GM04504 (cell line): ENCODE data around the gene NCEH1.
"Not testable (repeated sequence)": the region's sequence is repeated elsewhere in the genome, so short reads cannot be mapped to it uniquely, and the experiment has no call there.

Source experiments
- DNase-seq: peaks from one replicate; pipeline ENCODE4 v3.0.0-alpha.2; 2012; ENCODE audit warnings: low read depth

The NCEH1 gene

DNA sequence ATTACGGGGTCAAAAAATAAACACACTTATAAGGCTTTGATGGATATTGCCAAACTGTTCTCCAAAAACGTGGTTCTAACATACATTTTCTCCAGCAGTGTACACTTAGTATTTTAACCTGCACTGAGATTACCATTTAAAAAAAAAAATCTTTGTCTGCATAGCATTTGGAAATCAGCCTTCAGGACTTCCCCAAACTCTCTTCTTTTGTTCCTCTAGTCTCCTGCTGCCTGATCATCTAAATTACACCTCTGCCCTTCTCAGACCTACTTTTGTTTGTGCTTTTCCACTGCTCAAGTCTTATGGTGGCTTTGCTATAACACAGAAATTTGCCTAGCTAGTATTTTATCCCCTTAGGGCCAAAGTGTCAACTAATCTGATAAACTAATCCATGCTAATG lies 3.8 kb downstream of the NCEH1 start:
- no peak for DNase-seq

GRCh38 chr3:172705170-172705569 lies 5.7 kb downstream of the NCEH1 start:
- no peak for DNase-seq

DNA sequence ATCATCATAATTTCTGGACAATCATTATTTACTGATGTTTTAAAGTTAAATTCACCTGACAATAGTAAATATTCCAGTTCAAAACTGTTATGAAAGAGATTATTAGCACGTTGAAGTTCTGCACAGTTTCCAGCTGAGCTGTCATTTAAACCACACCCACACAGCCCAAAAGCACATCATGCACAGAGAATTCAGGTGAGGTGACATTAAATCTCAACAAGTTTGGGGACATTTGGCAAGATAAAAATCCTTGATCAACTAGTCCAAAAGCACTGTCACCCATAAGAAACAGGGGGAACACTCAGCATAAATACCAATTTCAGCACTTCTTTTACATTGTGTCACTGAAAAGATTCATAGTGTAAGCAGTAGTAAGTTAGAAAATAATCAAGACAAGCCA lies 6.9 kb downstream of the NCEH1 start:
- no peak for DNase-seq

DNA sequence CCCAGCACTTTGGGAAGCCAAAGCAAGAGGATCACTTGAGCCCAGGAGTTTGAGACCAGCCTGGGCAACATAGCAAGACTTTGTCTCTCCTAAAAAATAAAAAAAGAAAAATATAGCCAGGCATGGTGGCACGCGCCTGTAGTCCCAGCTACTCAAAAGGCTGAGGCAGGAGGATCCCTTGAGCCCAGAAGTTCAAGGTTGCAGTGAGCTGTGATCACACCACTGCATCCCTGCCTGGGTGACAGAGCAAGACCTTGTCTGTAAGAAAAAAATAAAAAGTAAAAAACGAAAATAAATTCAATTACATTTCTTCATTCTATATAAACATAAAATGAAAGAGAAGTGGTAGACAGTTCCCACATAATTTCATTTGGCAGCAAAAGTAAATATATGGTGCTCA lies 8.1 kb downstream of the NCEH1 start:
- DNase-seq: not testable (repeated sequence)

DNA sequence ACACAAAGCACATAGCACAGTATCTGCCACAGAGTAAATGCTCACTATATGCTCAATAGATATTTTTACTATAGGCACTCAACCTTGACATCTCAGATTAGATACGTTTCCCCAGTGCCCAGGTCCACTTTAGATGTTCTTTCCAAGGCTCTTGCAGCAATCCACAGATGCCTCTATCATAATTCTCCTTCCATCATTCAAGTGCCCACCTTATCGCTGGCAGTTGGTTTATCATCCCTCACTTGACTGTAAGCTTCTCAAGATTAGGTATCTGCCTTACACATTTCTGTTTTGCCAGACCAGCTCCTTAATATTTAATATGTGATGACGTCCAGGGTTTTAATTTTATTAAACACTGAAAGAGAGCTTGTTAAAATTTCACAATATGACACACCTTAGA lies 8.6 kb downstream of the NCEH1 start:
- no peak for DNase-seq

GRCh38 chr3:172701751-172702150 lies 9.1 kb downstream of the NCEH1 start:
- no peak for DNase-seq

DNA sequence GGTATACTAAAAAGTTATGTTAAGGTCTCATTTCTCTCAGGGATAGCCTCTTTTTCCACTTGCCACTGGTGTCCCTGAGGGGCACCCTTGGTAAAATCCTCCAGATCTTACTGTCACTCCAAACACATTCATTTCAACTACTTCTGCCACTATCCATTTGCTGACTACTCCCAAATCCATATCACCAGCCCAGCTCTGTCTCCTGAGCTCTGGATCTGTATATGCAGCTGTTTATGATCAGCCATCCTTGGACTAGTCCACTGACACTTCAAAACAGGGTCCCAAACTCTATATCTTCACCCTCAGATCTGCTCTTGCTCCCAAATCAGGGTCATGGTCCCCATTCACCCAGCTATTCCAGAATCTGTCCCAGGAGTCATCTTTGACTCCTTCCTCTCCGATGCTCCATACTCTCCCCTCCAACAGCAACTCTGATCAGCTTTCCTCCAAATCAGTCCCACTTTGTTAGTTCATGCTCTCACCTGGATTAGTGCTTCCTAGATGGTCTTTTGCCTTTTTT lies 9.9 kb downstream of the NCEH1 start:
- no peak for DNase-seq

DNA sequence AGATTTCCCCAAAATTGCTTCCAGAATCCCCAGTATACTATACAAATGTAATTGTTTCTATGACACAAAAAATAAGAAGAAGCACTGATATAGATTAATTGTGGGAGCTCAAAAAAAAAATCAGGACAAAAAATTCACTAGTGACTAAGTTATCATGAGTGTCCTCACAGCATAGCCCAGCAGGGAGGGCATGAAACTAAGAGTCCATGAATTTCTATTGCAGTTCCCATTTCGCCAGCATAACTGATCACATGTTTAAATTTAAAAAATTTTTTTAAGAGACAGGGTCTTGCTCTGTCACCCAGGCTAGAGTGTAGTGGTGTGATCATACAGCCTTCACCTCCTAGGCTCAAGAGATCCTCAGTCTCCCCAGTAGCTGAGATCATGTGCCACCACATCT lies 10.6 kb downstream of the NCEH1 start:
- no peak for DNase-seq

- no peak for DNase-seq
Observed at GRCh38 chr3:172699031-172699430, 11.8 kb downstream of the NCEH1 start.

DNA sequence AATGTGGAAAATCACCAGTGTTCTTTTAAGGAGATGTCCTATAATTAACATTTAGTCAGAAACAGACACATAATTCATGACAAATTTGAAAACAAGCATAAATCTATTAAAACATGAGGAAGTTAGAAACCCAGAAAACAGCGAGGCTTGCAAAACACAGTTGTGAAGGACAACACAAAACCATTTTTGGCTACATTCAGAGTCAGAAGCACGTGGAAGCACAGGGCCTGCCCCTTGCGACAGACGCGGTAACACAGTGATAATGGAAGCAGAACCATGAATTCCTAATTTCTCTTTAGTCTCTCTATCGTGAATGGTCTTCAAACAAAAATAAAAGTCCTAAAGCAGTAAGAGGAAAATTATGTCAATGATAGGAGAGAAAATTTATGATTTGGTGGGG lies 12.2 kb downstream of the NCEH1 start:
- DNase-seq: no peak

DNA sequence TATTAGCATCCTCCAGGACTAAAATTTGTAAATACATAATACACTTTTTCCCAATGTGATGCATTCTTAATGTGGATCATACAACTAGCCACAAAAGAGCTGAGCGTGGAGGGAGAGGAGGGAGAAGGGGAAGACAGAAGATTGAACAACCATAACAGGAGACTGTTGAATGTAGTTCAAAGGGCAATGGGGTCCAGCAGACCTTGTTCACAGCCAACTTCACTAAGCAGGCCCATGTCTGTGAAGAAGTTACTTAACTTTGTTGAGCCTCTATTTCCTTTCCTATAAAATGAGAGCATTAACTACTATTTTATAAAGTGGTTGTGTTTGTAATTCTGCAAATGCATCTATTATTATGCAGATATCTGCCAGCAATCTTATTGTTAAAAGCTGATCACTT lies 13.3 kb downstream of the NCEH1 start:
- no peak for DNase-seq

- no peak for DNase-seq
Observed at GRCh38 chr3:172696357-172696756, 14.5 kb downstream of the NCEH1 start.

- no peak for DNase-seq
Observed at GRCh38 chr3:172694573-172695246, 16.2 kb downstream of the NCEH1 start.

GRCh38 chr3:172692751-172693338 lies 18.0 kb downstream of the NCEH1 start:
- DNase-seq: no peak

DNA sequence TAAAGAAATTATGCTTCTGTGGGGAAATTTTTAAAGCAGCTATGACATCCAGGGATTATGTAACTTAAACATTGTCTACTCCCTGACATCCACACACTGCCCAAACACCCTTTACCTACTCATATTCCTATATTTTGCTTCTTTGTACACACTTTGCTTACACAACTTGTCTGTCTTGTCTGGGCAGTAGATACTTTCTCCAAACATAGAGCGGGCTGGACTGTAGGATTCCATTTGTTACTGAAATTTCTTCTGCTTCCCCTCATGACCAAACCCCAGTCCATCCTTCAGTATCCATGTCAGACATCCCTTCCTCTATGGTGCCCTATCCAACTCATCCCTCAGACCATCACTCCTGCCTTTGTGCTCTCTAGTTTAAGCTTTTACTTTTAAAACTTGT lies 19.9 kb downstream of the NCEH1 start:
- no peak for DNase-seq

- DNase-seq: no peak
Observed at GRCh38 chr3:172688588-172688987, 22.3 kb downstream of the NCEH1 start.

GRCh38 chr3:172687501-172687900 lies 23.4 kb downstream of the NCEH1 start:
- DNase-seq: no peak

GRCh38 chr3:172685331-172686214 lies 25.3 kb downstream of the NCEH1 start:
- peak; percentile 38 for DNase-seq

DNA sequence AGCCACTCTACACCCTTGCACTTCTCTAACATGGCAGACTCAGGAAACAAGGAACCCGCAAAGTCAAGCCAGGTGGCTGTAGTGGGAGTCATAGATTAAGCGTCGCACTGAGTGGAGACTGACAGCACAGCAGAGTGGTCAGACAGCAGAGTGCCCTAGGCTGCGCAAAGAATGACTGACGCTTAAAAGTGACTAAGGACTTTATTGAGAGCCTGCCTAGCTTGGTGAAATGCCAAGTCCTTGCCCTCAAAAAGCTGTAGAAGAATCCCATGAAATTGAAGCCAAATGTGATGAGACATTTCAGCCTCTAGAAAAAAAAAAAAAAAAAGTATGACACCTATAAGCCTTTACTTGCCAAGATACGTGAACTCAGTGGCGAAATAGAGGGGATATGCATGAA lies 30.2 kb downstream of the NCEH1 start:
- DNase-seq: peak; percentile 72

GRCh38 chr3:172679599-172679998 lies 31.3 kb downstream of the NCEH1 start:
- DNase-seq: no peak

- no peak for DNase-seq
Observed at GRCh38 chr3:172678068-172678467, 32.8 kb downstream of the NCEH1 start.

GRCh38 chr3:172676196-172676922 lies 34.5 kb downstream of the NCEH1 start:
- DNase-seq: no peak
